Suppressor macrophage treated with lipopolysaccharide for 4 hours (primary cell): Measurements from ENCODE around the gene EXOC3L1.
A peak's percentile ranks its signal among the peaks of the same experiment; 100 is the strongest.

Experiments
- DNase-seq: peaks from one replicate; pipeline ENCODE4 v3.0.0-alpha.2; 2020

EXOC3L1 gene

DNA sequence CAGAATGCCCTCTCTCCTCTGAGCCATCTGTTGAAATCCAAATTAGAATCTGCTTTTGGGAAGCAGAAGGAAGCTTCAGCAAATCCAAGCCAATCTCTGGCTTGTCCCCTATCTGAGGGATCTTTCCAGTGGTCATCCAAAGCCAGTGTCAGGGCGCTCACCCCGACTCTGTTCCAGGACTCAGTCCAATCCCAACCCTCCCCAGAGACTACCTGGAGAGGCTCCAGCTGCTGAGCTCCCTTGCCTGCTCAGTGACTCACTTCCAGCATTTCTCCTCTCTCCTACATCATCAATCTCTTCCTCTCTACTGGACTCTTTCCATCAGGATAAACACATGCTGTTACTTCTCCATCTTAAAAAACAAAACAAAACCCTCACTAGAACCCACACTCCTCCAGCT, 8.6 kb downstream of the EXOC3L1 start:
- no peak for DNase-seq

DNA sequence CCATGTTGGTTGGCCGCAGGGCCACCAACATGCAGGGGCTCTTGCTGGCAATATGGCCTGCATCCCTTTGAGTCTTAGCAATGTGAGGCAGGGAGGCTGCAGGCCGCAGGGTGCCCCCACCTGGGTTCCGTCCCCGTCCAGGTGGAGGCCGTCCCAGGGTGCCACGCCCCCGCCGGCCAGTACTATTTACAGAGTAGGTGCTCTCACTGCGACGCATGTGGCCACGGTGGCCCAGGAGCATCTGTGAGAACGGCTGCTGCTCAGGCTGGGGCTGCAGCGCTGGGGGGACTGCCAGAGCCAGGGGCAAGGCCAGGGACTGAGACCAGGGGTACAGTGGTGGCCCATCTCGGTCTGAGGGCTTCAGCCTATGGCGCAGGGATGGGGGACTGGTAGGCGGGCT, 9.8 kb downstream of the EXOC3L1 start:
- no peak for DNase-seq

DNA sequence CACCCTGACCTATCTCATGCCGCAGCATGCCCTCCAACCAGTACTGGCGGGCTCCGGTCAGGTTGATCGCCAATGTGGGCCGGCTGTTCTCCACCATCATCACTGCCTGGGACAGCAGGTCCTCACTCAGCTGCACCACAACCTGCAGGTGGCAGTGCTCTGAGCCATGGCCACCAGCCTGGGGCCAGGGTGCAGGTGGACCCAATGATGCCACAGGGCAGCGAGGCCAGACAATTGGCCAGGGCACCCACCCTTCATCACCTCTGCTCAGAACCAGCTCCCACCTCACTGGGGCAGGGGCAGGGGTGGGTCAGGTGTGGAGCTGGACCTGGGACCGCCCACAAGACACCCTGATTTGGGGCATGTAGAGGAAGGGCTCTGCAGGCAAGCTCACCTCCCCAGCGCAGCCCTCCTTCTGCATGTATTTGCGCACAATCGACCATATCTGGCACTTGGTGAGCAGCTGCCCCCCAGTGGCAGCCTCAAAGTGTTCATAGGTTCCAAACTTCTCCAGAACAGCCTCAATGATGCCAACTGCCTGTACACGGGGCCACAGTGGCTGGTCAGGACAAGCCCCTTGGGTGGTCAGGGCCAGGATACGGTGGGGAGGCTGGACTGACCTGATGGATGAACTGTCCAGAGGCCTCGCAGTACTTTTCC, 10.4 kb downstream of the EXOC3L1 start:
- DNase-seq = no peak

DNA sequence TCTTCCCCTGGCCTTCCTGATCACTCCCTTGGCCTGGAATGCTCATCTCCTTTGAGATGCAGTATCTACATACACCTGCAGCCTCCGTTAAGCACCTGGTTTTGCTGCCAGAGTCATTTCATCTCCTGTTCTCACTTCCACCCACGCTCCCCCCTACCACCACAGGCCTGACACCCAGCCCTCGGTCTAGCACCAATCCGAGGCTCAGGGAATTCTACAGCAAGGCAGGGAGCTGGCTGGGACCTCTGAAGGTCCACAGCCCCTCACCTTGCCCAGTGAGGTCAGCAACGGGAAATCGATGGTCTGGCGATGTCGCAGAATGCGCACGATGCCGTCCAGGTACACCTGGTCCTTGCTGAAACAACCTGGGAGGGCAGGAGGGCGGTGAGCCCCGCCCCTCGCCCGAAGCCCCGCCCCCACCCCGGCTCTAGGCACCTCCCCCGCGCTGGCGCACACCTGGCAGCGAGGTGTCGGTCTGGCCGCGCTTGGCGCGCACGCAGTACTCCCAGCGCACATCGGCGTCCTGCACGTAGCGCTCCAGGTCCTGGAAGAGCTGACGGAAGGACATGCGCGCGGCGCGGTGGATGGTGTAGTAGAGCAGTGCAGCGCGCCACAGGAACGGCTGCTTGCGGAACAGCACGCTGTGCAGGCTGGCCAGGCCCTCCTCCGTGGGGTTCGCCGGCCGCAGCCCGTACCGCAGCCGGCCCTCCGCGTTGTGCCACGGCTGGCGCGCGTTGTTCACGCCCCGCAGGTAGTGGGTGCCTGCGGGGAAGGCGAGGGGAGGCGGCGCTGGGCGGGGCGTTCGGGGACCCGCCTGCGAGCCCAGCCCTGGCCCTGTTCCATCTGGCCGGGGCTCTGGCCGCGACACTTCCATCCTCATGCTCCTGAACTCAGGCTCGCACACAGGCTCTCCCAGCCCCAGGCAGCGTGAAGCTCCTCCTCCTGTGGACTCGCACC, 11.9 kb downstream of the EXOC3L1 start:
- DNase-seq = peak; percentile 62

DNA sequence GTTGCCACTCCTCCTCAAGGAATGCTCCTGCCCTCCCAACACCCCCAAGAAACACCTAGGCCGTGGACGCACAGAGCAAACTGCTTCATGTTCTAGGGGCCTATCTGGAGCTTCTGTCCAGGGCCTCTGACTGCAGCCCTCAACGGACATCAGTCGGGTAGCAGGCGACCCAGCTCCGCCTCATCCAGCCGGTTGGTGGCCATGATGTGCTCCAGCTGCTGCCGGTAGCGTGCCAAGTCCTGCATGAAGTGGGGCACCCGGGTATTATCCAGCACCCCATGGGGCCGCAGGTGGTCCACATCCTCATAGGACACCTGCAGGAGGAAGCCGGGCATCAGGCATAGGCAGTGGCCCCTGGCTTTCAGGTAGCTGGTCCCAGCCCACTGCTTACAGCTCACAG, 13.3 kb downstream of the EXOC3L1 start:
- no peak for DNase-seq

DNA sequence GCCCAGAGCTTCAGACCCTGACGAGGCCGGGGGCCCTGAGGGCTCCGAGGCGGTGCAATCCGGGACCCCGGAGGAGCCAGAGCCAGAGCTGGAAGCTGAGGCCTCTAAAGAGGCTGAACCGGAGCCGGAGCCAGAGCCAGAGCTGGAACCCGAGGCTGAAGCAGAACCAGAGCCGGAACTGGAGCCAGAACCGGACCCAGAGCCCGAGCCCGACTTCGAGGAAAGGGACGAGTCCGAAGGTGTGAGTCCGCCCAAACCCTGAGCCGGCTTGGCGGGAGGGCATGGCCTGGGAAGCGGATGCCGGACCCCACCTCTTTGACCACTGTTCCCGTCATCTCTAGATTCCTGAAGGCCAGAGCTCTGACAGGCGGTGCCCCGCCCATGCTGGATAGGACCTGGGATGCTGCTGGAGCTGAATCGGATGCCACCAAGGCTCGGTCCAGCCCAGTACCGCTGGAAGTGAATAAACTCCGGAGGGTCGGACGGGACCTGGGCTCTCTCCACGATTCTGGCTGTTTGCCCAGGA, 15.2 kb downstream of the EXOC3L1 start:
- DNase-seq = no peak

DNA sequence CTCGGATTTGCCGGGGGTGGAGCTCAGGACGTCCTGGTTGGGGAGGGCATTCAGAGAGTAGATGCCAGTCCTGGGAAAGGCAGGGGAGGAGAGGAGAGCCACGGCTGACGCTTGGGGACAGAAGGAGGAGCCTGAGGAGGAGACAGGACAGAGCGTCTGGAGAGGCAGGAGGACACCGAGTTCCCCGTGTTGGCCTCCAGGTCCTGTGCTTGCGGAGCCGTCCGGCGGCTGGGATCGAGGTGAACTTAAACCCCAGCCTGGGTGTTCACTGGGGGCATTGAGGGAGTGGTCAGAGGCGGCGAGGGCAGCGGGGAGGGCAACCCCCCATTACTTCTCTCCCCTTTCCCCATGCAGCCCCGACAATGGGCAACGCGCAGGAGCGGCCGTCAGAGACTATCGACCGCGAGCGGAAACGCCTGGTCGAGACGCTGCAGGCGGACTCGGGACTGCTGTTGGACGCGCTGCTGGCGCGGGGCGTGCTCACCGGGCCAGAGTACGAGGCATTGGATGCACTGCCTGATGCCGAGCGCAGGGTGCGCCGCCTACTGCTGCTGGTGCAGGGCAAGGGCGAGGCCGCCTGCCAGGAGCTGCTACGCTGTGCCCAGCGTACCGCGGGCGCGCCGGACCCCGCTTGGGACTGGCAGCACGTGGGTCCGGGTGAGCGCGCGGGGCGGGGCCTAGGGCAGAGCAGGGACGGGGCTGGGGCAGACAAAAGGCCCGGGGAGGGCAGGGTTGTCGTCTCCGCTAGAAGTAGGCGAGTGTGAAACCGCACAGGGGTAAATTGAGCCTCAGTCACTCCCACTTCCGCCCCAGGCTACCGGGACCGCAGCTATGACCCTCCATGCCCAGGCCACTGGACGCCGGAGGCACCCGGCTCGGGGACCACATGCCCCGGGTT, 15.9 kb downstream of the EXOC3L1 start:
- peak; percentile 73 for DNase-seq

DNA sequence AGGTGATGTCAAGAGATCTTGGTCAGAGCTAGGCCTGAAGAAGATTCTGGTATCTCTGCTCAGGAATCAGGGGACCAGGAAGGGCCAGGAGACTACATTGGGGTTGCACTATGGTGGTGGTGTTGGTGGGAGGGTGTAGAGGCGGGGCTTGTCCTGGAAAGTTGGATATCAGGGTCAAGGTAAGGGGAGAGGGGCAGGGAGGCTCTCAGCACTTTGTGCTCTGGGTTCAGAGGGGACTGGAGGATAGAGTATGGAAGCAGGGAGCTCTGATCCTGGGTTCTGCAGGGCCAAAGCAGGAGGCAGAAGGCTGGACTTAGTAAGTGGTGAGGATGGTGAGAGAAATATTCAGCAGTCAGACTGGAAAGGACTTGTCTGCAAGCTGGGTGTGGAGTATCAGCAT, 16.6 kb downstream of the EXOC3L1 start:
- no peak for DNase-seq

DNA sequence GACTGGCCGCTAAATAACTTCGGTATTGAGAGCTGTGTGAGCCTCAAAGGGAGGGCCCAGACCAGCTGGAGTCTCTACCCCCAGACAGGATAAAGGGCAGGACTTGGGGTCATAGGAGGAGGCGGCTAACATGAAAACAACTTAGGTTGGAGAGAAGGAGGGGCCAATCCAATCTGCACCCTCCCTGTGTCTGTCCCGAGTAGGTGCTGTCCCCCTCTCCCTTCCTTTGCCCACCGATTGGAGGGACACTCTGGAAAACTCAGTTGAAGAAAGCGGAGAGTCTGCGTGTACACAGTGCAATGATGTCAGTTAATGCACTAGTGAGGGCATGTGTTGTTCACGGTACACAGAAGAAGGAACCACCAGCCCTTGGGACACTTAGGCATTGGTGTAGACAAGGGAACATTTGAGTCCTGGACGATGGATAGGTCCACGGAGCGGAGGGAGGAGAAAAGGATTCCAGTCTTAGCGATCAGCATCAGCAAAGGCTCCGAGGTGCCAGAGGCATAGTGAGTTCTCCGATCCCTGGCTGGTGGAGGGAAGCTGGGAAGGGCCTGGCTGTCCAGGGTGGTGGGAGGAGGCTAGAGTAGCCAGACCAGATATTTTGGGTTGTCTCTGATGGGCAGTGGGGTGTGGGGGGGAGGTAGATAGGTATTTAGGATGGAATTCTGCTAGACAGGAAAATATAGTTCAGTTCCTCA, 18.8 kb downstream of the EXOC3L1 start:
- DNase-seq = no peak

DNA sequence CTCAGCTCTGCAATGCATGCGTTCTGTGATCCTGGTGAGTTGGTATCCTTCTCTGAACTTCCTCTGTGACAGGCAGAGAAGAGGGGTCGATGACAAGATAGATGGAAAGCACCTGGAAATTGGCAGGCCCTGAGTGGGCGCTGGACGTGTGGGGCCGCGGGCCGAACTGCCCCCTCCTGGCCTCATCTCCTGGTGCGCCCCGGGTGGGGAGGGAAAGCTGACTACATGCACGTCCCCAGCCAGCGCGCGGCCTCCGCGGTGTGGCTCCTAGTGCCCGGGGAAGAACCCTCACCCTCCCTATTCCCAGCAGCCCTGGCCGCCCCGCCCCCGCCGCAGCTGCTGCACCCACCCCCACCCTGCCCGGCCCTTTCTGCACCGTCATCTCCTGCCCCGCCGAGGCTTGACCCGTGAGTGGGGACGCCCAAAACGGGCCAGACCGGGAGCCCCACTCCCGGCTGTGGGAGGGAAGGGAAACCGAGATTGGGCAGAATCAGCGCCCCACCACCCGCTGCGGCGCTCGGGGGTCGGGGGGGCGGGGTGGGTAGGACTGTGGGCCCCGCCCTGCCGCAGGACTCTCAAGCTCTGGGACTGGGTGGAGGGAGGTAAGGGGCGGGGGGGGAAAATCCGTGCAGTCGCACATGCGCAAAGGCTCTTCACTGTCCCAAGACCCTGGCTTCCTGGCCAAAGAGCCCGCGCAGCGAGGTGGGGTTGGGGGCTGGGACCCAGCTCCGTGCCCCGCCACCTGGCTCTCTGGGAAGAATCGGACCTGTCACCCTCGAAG, 19.6 kb downstream of the EXOC3L1 start, which contains the start of gene NOL3:
Gene NOL3, plus strand, starts transcription at position 371 of the 781 bp plus-strand sequence.
- DNase-seq = peak; percentile 94

DNA sequence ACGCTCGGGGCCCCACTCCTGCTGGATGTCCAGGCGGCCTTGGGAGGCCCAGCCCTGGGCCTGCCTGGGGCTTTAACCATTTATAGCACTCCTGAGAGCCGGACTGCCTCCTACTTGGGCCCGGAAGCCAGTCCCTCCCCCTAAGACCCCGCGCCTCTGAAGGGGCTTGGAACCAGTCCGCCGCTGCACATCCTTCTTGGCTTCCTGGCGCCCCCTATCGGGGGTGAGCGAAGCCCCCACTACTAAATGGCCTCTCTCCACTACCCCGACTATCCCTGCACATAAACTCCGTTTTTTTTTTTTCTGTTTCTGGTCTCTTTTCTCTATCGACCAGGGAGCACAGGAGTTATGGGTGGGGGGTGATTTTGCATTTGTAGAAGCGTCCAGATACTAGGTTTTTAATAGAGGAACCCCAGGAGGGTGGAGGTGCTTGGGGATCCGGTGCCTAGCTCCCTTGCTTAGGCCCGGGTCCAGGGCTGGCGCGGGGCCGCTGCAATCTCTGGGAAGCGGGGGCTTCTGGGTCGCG, 20.2 kb downstream of the EXOC3L1 start:
- DNase-seq = no peak

DNA sequence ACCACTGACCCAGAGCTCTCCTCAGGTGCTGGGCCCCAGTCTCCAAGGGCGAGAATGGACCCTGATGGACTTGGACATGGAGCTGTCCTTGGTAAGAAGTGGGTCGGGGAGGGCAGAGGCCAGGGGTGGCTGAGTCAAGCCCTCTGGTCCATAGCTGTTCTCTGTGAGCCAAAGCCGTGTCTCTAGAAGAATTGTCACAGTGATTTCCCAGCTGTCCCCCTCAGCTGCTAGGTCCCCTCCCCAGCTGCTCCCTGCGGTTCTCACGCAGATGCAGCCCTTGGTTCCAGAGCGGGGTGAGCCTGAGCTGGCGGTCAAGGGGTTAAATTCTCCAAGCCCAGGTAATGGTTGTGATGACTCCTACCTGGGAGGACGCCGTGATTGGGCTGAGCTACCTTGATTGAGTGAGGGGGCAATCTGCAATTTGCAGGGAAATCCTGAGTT, 20.9 kb downstream of the EXOC3L1 start:
- DNase-seq = no peak

DNA sequence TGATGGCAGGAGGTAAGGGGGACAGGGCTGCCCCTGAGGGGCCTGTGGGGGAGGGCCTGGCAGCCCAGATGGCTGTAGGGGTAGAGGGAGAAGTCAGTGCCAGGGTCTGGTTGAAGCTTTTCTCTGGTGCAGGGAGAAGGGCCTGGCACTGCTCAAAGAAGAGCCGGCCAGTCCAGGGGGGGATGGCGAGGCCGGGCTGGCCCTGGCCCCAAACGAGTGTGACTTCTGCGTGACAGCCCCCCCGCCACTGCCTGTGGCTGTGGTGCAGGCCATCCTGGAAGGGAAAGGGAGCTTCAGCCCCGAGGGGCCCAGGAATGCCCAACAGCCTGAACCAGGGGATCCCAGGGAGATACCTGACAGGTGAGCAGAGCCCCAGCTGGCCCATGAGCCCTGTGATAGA, 22.3 kb downstream of the EXOC3L1 start:
- no peak for DNase-seq

DNA sequence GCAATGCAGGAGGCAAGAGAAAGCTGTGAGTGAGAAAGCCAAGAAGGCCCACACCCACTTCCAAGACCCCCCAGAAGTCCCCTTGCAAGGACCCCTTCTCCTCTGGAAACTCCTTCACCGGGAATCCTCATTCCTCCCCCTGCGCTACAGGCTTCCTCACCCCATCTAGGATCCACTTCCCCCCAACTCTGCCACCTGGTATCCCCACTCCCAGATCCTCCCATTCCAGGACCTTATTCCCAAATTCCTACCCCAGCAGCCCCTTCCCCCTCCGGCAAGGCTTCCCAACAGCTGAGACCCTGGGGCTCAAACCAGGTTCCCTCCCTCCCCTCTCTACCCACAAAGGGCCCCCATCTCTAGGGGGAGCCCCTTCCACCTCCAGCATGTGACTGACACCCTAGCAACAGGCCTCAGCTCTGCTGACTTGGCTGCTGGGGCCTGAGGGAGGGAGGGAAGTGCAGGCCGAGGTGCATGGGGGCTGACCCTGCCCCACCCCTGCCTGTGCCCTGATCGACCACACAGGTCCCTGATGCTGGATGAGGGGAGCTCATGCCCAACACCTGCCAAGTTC, 23.3 kb downstream of the EXOC3L1 start:
- no peak for DNase-seq

DNA sequence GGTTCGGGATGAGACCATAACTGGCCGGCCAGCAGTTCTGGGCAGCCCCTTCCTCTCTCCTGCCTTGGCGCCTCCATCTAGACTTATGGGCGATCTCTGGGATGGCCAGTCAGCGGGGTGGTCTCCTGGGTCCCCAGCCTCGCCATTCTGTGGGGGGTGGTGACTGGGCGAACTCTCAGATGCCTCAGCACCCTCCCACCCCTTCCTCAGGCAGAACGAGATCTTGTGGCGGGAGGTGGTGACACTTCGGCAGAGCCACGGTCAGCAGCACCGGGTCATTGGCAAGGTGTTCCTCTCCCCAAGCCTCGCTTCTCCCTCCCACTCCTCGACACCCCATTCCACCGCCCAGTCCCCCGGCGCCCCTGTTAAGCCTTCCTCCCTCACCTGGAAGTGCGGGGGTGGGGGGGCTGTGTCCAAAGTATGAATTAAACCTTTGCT, 23.8 kb downstream of the EXOC3L1 start:
- DNase-seq = no peak

DNA sequence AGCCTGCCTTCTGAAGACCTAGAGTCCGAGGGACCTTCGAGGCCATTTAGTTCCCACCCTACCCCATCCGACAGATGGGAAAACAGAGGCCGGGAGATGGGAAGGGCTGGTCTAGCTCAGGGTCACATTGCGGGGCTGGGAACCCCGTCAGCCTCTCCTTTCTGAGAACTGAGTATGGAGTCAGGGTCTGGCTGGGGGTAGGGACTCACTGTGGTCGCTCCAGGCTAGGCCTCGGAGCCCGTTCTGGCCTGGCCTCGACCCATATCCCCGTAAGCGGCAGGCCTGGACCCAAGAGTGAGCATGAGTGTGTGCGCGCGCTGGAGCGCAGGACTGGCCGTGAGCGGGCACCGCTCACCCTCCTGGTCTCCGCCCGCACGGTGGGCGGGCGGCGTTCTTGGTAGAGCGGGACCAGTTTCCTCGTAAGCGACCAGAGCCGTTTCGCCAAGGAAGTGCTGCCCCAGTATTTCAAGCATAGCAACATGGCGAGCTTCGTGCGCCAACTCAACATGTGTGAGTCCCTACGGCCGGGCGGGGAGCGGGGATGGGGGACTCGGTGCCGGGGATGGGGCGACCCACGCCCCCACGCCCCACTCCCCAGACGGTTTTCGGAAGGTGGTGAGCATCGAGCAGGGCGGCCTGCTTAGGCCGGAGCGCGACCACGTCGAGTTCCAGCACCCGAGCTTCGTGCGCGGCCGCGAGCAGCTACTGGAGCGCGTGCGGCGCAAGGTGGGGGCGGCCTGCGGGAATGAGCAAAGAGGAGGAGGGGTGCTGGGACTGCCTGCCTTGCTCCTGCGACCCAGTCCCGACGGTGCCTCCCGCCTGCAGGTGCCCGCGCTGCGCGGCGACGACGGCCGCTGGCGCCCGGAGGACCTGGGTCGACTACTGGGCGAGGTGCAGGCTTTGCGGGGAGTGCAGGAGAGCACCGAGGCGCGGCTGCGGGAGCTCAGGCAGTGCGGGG, 24.5 kb downstream of the EXOC3L1 start:
- DNase-seq = no peak

DNA sequence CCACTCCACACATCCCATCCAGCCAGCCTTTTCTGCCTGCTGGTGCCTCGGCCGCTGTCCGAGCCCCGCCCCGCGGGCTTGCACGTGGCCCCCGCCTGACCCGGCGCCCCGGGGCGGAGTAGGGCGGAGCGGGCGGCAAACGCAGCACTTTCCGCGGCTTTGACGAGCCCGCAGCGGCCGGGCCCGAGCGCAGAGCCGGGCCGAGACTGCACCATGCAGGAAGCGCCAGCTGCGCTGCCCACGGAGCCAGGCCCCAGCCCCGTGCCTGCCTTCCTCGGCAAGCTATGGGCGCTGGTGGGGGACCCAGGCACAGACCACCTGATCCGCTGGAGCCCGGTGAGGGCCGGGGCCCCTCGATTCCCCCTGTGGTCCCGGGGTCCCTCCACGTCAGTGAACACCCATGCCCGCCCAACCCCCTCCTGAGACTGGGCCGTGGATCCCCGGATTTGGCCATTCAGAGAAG, 25.3 kb downstream of the EXOC3L1 start, which contains the start of gene HSF4:
Gene HSF4, plus strand, starts transcription at position 147 of the 463 bp plus-strand sequence. Its CDS starts 67 bp downstream, at position 214.
- DNase-seq = peak; percentile 72

DNA sequence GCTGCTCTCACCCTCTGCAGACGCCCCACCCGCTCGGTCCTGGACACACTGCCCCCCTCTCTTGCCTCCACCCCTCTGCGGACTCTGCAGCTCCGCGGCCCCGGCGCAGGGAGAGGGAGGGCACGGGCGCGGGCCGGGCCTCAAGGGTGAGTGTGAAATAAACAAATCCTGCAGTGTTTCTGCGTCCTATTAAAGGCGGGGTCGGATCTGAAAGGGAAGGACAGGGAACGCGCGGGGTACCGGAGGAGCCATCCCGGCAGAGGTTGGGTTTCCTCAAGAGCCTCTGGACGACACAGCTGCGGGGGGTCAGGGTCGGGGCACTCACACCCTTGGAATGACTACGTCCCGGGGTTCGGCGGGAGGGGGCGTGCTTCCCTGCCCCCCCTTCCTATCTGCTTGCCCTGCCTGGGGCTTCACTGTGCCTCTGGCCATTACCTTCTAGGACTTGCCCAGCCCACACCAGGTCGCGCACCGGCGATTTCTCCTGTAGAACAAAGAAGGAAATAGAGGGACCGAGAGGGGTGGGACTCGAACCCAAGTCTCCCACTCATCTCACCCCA, 25.9 kb downstream of the EXOC3L1 start:
- DNase-seq = no peak
